HCT116 (cell line): Measurements from ENCODE around the gene UTP15. TPM values are rescaled to one million over a fixed set of nuclear protein-coding genes. Genes with fewer than 3 reads are reported as not detected.

ENCODE experiments used
- ATAC-seq: fragments of 200-7000 bp; cut with Tn5 transposase; 2 replicates; pipeline ENCODE4 v1.9.1; 2020; ENCODE audit warnings: mild to moderate bottlenecking, moderate library complexity
- BruUV-seq: library from RNA; stranded (reverse); fragments of 400-500 nt; replicated peaks from 2 replicates; lab custom pipeline; 2021; lab: Mats Ljungman, UMichigan
- CTCF ChIA-PET: fragments of 300-600 bp; sonication (Branson Sonifier 250); formaldehyde crosslinking; loops from one replicate; lab custom pipeline; 2021; ENCODE audit warnings: antibody characterized with exemption; lab: Charles Lee
- POLR2A ChIA-PET: fragments of 300-600, 350-600 bp; sonication (Branson Sonifier 250); formaldehyde crosslinking; loops from one replicate; lab custom pipeline; 2021; ENCODE audit warnings: antibody characterized with exemption; lab: Charles Lee
- RAD21 ChIA-PET, 2 experiments: fragments of 300-600 bp; sonication (Branson Sonifier 250); formaldehyde crosslinking; loops; one replicate each; lab custom pipeline; 2023; ENCODE audit warnings: low total read pairs in 2 of 2; ENCODE audit not compliant: uncharacterized antibody in 2 of 2, unreplicated experiment in 2 of 2, low non-redundant PET in 1 of 2; lab: Charles Lee
- DNase-seq: peaks from one replicate; pipeline ENCODE4 v3.0.0-alpha.2; 2010; ENCODE audit warnings: low read depth, low spot score
- H2AFZ ChIP-seq: fragments of 200-600 bp; shearing (Covaris generic), sonication (generic); 2 replicates; pipeline ENCODE4 v1.6.1; 2017; ENCODE audit warnings: low read depth, mixed run types, mixed read lengths, antibody characterized with exemption, low read length; ENCODE audit not compliant: poor library complexity, severe bottlenecking
- H3K27ac ChIP-seq: 2 replicates; pipeline ENCODE4 v1.5.1; 2012; ENCODE audit warnings: low read depth, low read length
- H3K27me3 ChIP-seq: fragments of 200-600 bp; sonication (generic); 2 replicates; pipeline ENCODE4 v1.6.1; 2016; ENCODE audit warnings: mixed run types, low read length, mixed read lengths; ENCODE audit not compliant: insufficient read depth
- H3K36me3 ChIP-seq, 2 experiments: fragments of 200-500 bp in 1 of 2; fragments of 200-600 bp in 1 of 2; sonication (Bioruptor generic) in 1 of 2; sonication (generic) in 1 of 2; 2 replicates each; pipeline versions ENCODE4 v1.5.1 to v1.6.1; 2014 to 2016; ENCODE audit warnings: low read length in 2 of 2, inconsistent platforms in 1 of 2, mixed read lengths in 1 of 2, mixed run types in 1 of 2; ENCODE audit not compliant: insufficient read depth in 2 of 2, control insufficient read depth in 1 of 2
- H3K4me1 ChIP-seq, 2 experiments: fragments of 200-600 bp in 1 of 2; sonication (generic) in 1 of 2; 2 replicates each; pipeline versions ENCODE4 v1.5.1 to v1.6.1; 2012 to 2017; ENCODE audit warnings: low read length in 2 of 2, inconsistent platforms in 1 of 2, mild to moderate bottlenecking in 1 of 2, mixed read lengths in 1 of 2, mixed run types in 1 of 2, moderate library complexity in 1 of 2; ENCODE audit not compliant: insufficient read depth in 2 of 2, control insufficient read depth in 1 of 2
- H3K4me2 ChIP-seq: fragments of 200-600 bp; sonication (generic); 2 replicates; pipeline ENCODE4 v1.6.1; 2017; ENCODE audit warnings: mixed run types, low read length, mixed read lengths
- H3K4me3 ChIP-seq, 2 experiments: fragments of 200-600 bp in 1 of 2; sonication (generic) in 1 of 2; replicated peaks in 1 of 2; 2 replicates each; pipeline ENCODE4 v1.5.1; 2011 to 2016; ENCODE audit warnings: low read length in 2 of 2, control low read depth in 1 of 2, low read depth in 1 of 2, mild to moderate bottlenecking in 1 of 2, mixed read lengths in 1 of 2, mixed run types in 1 of 2
- H3K79me2 ChIP-seq: fragments of 200-600 bp; sonication (generic); 2 replicates; pipeline ENCODE4 v1.6.1; 2017; ENCODE audit warnings: mild to moderate bottlenecking, mixed run types, low read length, moderate library complexity, mixed read lengths; ENCODE audit not compliant: insufficient read depth
- H3K9ac ChIP-seq: fragments of 200-600 bp; sonication (generic); 2 replicates; pipeline ENCODE4 v1.6.1; 2016; ENCODE audit warnings: low read length, mixed read lengths
- H3K9me2 ChIP-seq: fragments of 200-600 bp; sonication (generic), shearing (Covaris generic); 2 replicates; pipeline ENCODE4 v1.6.1; 2017; ENCODE audit warnings: mixed run types, mild to moderate bottlenecking, moderate library complexity; ENCODE audit not compliant: insufficient read depth
- H3K9me3 ChIP-seq, 2 experiments: fragments of 200-500 bp in 1 of 2; fragments of 200-600 bp in 1 of 2; sonication (Bioruptor generic) in 1 of 2; sonication (generic) in 1 of 2; 2 replicates each; pipeline ENCODE4 v1.6.1; 2014 to 2017; ENCODE audit warnings: low read length in 2 of 2, mixed read lengths in 2 of 2, inconsistent platforms in 1 of 2, low read depth in 1 of 2, mild to moderate bottlenecking in 1 of 2, mixed run types in 1 of 2, moderate library complexity in 1 of 2; ENCODE audit not compliant: control insufficient read depth in 1 of 2, insufficient read depth in 1 of 2
- H4K20me1 ChIP-seq: fragments of 200-600 bp; sonication (generic), shearing (Covaris generic); 2 replicates; pipeline ENCODE4 v1.6.1; 2017; ENCODE audit warnings: mixed run types, mild to moderate bottlenecking, moderate library complexity; ENCODE audit not compliant: insufficient read depth
- CBX3 ChIP-seq: IDR thresholded peaks from 2 replicates; pipeline ENCODE4 v1.6.1; 2012; ENCODE audit warnings: low read depth
- CTCF ChIP-seq, 3 experiments: fragments of 200-600 bp in 1 of 3; sonication (generic) in 1 of 3; IDR thresholded peaks in 2 of 3; conservative IDR thresholded peaks in 1 of 3; 2 replicates each; pipeline ENCODE4 v1.5.1; 2012 to 2017; ENCODE audit warnings: low read depth in 2 of 3, low read length in 2 of 3, antibody characterized with exemption in 1 of 3, borderline replicate concordance in 1 of 3, control low read depth in 1 of 3, mild to moderate bottlenecking in 1 of 3, mixed read lengths in 1 of 3, mixed run types in 1 of 3, moderate library complexity in 1 of 3; ENCODE audit not compliant: insufficient read depth in 1 of 3
- EGR1 ChIP-seq: IDR thresholded peaks from 2 replicates; pipeline ENCODE4 v1.6.1; 2012; ENCODE audit warnings: low read depth
- EZH2 ChIP-seq: fragments of 200-600 bp; sonication (generic); IDR thresholded peaks from 2 replicates; pipeline ENCODE4 v1.6.1; 2017; ENCODE audit warnings: antibody characterized with exemption, mixed run types
- EZH2phosphoT487 ChIP-seq: fragments of 200-600 bp; IDR thresholded peaks from 2 replicates; pipeline ENCODE4 v1.6.1; 2018; ENCODE audit warnings: antibody characterized with exemption, borderline replicate concordance
- FOSL1 ChIP-seq: IDR thresholded peaks from 2 replicates; pipeline ENCODE4 v1.6.1; 2012; ENCODE audit warnings: low read depth
- JUND ChIP-seq: IDR thresholded peaks from 2 replicates; pipeline ENCODE4 v1.6.1; 2012
- POLR2A ChIP-seq: IDR thresholded peaks from 2 replicates; pipeline ENCODE4 v1.7.0; 2011; ENCODE audit warnings: borderline replicate concordance; ENCODE audit not compliant: insufficient read depth, insufficient read length; ENCODE audit errors: extremely low read depth
- REST ChIP-seq: IDR thresholded peaks from 2 replicates; pipeline ENCODE4 v1.6.1; 2012; ENCODE audit warnings: low read depth
- TCF7L2 ChIP-seq: IDR thresholded peaks from 2 replicates; pipeline ENCODE4 v1.7.0; 2011; ENCODE audit warnings: borderline replicate concordance, inconsistent platforms; ENCODE audit not compliant: insufficient read depth, insufficient read length; ENCODE audit errors: extremely low read depth
- ZBTB33 ChIP-seq: IDR thresholded peaks from 2 replicates; pipeline ENCODE4 v1.6.1; 2011; ENCODE audit warnings: mild to moderate bottlenecking, low read length, moderate library complexity; ENCODE audit not compliant: insufficient replicate concordance; ENCODE audit errors: extremely low read depth
- ZFX ChIP-seq: fragments of 450-650 bp; IDR thresholded peaks from 2 replicates; pipeline ENCODE4 v1.6.1; 2017
- ZNF274 ChIP-seq: fragments of 200-500 bp; sonication (Bioruptor generic); IDR thresholded peaks from 2 replicates; pipeline ENCODE4 v1.6.1; 2014; ENCODE audit warnings: mild to moderate bottlenecking, low read depth, low read length, inconsistent platforms
- intact Hi-C: fragments of 100-400 bp; cut with micrococcal nuclease; formaldehyde crosslinking; loops from 2 replicates; pipeline ENCODE4 v1.10.0; 2022
- total RNA-seq: library from RNA; stranded (reverse); gene quantifications from one replicate; pipeline ENCODE4 v1.2.1, GENCODE V29; 2021; ENCODE audit not compliant: unreplicated experiment

UTP15 gene
- total RNA-seq, 1 experiment from 2014 or later = 39.3 TPM

GRCh38 chr5:73531356-73531755 lies 34.2 kb upstream of the UTP15 start:
- ChIA-PET POLR2A (no interaction called here), CTCF (no interaction called here), RAD21 (no interaction called here)
- Histone ChIP-seq H3K4me3 (no peak overlapping the region), H3K79me2 (no peaks in the 10 kb centered on the region), H3K9me3 (peaks cover 3 to 4% of the 10 kb centered on the region in 2 experiments; a peak in 1 of 4 replicates), H3K27me3 (no peaks in the 10 kb centered on the region), H3K27ac (no peak overlapping the region), H3K9ac (no peak overlapping the region), H3K4me1 (0 out of 4 replicates have a peak, but pooled peaks cover 0 to 3% of the 10 kb centered on the region in 2 experiments), H4K20me1 (no peaks in the 10 kb centered on the region), H3K4me2 (no peak overlapping the region), H3K9me2 (no peaks in the 10 kb centered on the region), H3K36me3 (no peaks in the 10 kb centered on the region), H2AFZ (no peak overlapping the region)
- intact Hi-C loops = loop anchor here (10.0 kb wide), 2 partner anchors 607 to 1757 kb away; no protein-coding TSS in a partner anchor
- no peak for ATAC-seq
- DNase-seq = no peak
- no TSS peak for BruUV-seq
- TF ChIP-seq CBX3 = no peak
- no peak for TF ChIP-seq ZFX

DNA sequence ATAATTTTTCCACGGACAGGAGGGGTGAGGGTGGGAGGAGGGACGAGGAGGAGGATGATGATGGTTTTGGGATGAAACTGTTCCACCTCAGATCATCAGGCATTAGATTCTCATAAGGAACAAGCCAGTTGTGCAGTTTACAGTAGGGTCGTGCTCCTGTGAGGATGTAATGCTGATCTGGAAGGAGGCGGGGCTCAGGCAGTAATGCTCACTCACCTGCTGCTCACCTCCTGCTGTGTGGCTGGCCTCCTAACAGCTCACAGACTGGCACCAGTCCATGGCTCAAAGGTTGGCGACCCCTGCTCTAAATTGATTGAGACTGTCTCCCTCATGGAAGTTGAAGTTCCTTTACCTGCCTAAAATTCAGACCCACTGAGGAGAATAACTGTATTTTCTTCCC lies 33.3 kb upstream of the UTP15 start:
- RAD21 ChIA-PET = no interaction called here
- H3K27me3 ChIP-seq = no peaks in the 10 kb centered on the region
- CTCF ChIA-PET = no interaction called here
- POLR2A ChIA-PET = no interaction called here
- H3K4me3 ChIP-seq = no peak overlapping the region
- no peaks in the 10 kb centered on the region for H3K9me2 ChIP-seq
- DNase-seq (no peak), ATAC-seq (no peak)
- H3K79me2 ChIP-seq = no peaks in the 10 kb centered on the region
- no TSS peak for BruUV-seq
- H3K9ac ChIP-seq = no peak overlapping the region
- H4K20me1 ChIP-seq = no peaks in the 10 kb centered on the region
- peaks cover 3 to 4% of the 10 kb centered on the region in 2 experiments; a peak in 1 of 4 replicates for H3K9me3 ChIP-seq
- 0 out of 4 replicates have a peak, but pooled peaks cover 0 to 3% of the 10 kb centered on the region in 2 experiments for H3K4me1 ChIP-seq
- no peak overlapping the region for H3K4me2 ChIP-seq
- H3K36me3 ChIP-seq = no peaks in the 10 kb centered on the region
- intact Hi-C loops = loop anchor here (10.0 kb wide), 2 partner anchors 607 to 1757 kb away; no protein-coding TSS in a partner anchor
- H2AFZ ChIP-seq = no peak overlapping the region
- no peak overlapping the region for H3K27ac ChIP-seq
- no peak for TF ChIP-seq TCF7L2
- no peak for TF ChIP-seq EZH2phosphoT487
- no peak for TF ChIP-seq CTCF (IDR thresholded peaks at IDR 0.05 in 2 of 3, conservative IDR thresholded peaks at IDR 0.05 in 1 of 3; ENCODE audit: borderline replicate concordance in 1 of 3, insufficient read depth in 1 of 3, low read depth in 2 of 3, low read length in 2 of 3)
- no peak for TF ChIP-seq POLR2A
- no peak for TF ChIP-seq EZH2
- TF ChIP-seq EGR1 = no peak
- TF ChIP-seq JUND = no peak
- no peak for TF ChIP-seq ZBTB33
- no peak for TF ChIP-seq ZNF274
- no peak for TF ChIP-seq CBX3
- TF ChIP-seq REST = no peak
- no peak for TF ChIP-seq FOSL1
